Colonic mucosa (tissue), 4 donors: ENCODE data around the gene DMD. TPM values are rescaled to one million over a fixed set of nuclear protein-coding genes. Genes with fewer than 3 reads are reported as not detected.
A peak's percentile ranks its signal among the peaks of the same experiment; 100 is the strongest.

ENCODE experiments used
- DNase-seq: peaks from one replicate; pipeline ENCODE4 v3.0.0-alpha.2; 2020
- H3K27ac ChIP-seq: fragments of 200-600 bp; one replicate; pipeline ENCODE4 v1.8.0; 2021
- H3K27me3 ChIP-seq: fragments of 200-600 bp; one replicate; pipeline ENCODE4 v1.8.0; 2021
- H3K36me3 ChIP-seq: fragments of 200-600 bp; one replicate; pipeline ENCODE4 v1.8.0; 2021
- H3K4me1 ChIP-seq: fragments of 200-600 bp; one replicate; pipeline ENCODE4 v1.8.0; 2021; ENCODE audit warnings: mild to moderate bottlenecking
- H3K4me3 ChIP-seq: fragments of 200-600 bp; one replicate; pipeline ENCODE4 v1.8.0; 2021
- H3K9ac ChIP-seq, 2 donors: one replicate each; pipeline ENCODE4 v1.7.0; 2013; ENCODE audit warnings: control low read depth in 2 of 2, low read depth in 2 of 2, low read length in 2 of 2
- H3K9me3 ChIP-seq: fragments of 200-600 bp; one replicate; pipeline ENCODE4 v1.8.0; 2021
- CTCF ChIP-seq: fragments of 200-600 bp; IDR thresholded peaks from one replicate; pipeline ENCODE4 v1.8.0; 2022; ENCODE audit warnings: antibody characterized with exemption, mild to moderate bottlenecking
- intact Hi-C: fragments of 100-400 bp; cut with DNase I; formaldehyde crosslinking; loops from one replicate; pipeline ENCODE4 v1.14.1; 2022
- total RNA-seq, 2 donors: library from RNA; stranded (reverse); fragmentation: NEBNext Ultra II Directional in 1 of 2; extraction: Animal tissue kit (Norgen Biotek cat#: 25700) in 1 of 2; gene quantifications; one replicate each; pipeline ENCODE4 v1.2.1, GENCODE V29; 2021
- donor health status: healthy.
- donor health status: DM: no; HTN: no; CAD: no.
- donor health status: DM: no; HTN: no; CAD: no.

Gene DMD
- total RNA-seq, 2 donors from 2014 or later = 7.3 to 24.5 TPM

- Histone ChIP-seq H3K4me1 (no peaks in the 10 kb centered on the region), H3K9ac (no peak overlapping the region), H3K27me3 (no peaks in the 10 kb centered on the region), H3K4me3 (no peak overlapping the region), H3K9me3 (no peaks in the 10 kb centered on the region), H3K36me3 (no peaks in the 10 kb centered on the region), H3K27ac (no peak overlapping the region)
- no peak for DNase-seq
- intact Hi-C loops = loop anchor here (5.0 kb wide), 1 partner anchor 449 kb away; no protein-coding TSS in a partner anchor
- TF ChIP-seq CTCF = no peak
These were observed 1550.0 kb downstream of the DMD start for GRCh38 chrX:31661280-31661810.

- Histone ChIP-seq H3K36me3 (no peaks in the 10 kb centered on the region), H3K4me3 (no peak overlapping the region), H3K9me3 (no peaks in the 10 kb centered on the region), H3K27ac (no peak overlapping the region), H3K9ac (no peak overlapping the region), H3K27me3 (no peaks in the 10 kb centered on the region), H3K4me1 (no peaks in the 10 kb centered on the region)
- no peak for DNase-seq
- intact Hi-C loops = loop anchor here (5.0 to 10.0 kb wide), 2 partner anchors 384 to 621 kb away; no protein-coding TSS in a partner anchor
- peak; percentile 60 for TF ChIP-seq CTCF
These were observed 1553.0 kb downstream of the DMD start for GRCh38 chrX:31658360-31658759.

- H3K9ac ChIP-seq = no peak overlapping the region
- H3K9me3 ChIP-seq = no peaks in the 10 kb centered on the region
- H3K4me3 ChIP-seq = no peak overlapping the region
- TF ChIP-seq CTCF = no peak
- no peaks in the 10 kb centered on the region for H3K27me3 ChIP-seq
- no peaks in the 10 kb centered on the region for H3K36me3 ChIP-seq
- H3K4me1 ChIP-seq = no peaks in the 10 kb centered on the region
- intact Hi-C loops = loop anchor here (5.0 to 10.0 kb wide), 2 partner anchors 381 to 619 kb away; no protein-coding TSS in a partner anchor
- H3K27ac ChIP-seq = no peak overlapping the region
- DNase-seq = no peak
These were observed 1555.3 kb downstream of the DMD start for GRCh38 chrX:31656013-31656412.

GRCh38 chrX:31653422-31653821, 1557.9 kb downstream of the DMD start:
- intact Hi-C loops = loop anchor here (10.0 kb wide), 1 partner anchor 379 kb away; no protein-coding TSS in a partner anchor
- Histone ChIP-seq H3K27ac (no peak overlapping the region), H3K27me3 (no peaks in the 10 kb centered on the region), H3K4me1 (no peaks in the 10 kb centered on the region), H3K9ac (no peak overlapping the region), H3K9me3 (no peaks in the 10 kb centered on the region), H3K36me3 (no peaks in the 10 kb centered on the region), H3K4me3 (no peak overlapping the region)
- TF ChIP-seq CTCF = no peak
- no peak for DNase-seq

- Histone ChIP-seq H3K9me3 (no peaks in the 10 kb centered on the region), H3K4me1 (no peaks in the 10 kb centered on the region), H3K4me3 (no peak overlapping the region), H3K36me3 (no peaks in the 10 kb centered on the region), H3K9ac (no peak overlapping the region), H3K27ac (no peak overlapping the region), H3K27me3 (no peaks in the 10 kb centered on the region)
- no peak for DNase-seq
- no peak for TF ChIP-seq CTCF
- intact Hi-C loops = loop anchor here (10.0 kb wide), 1 partner anchor 378 kb away; no protein-coding TSS in a partner anchor
These were observed 1558.7 kb downstream of the DMD start for GRCh38 chrX:31652650-31653049.
